H9 (cell line): ENCODE results near the gene GPR12. TPM values are rescaled to one million over a fixed set of nuclear protein-coding genes. Genes with fewer than 3 reads are reported as not detected.
"Not testable (repeated sequence)": the region's sequence is repeated elsewhere in the genome, so short reads cannot be mapped to it uniquely, and the experiment has no call there.

Experiments used
- DNase-seq: peaks from one replicate; pipeline ENCODE4 v3.0.0-alpha.2; 2017
- H2AFZ ChIP-seq: one replicate; pipeline ENCODE4 v1.6.1; 2013; ENCODE audit warnings: mild to moderate bottlenecking, low read length, control low read depth, moderate library complexity
- H2AK5ac ChIP-seq: 2 replicates; pipeline ENCODE4 v1.6.1; 2013; ENCODE audit warnings: low read length, control low read depth, mixed read lengths; ENCODE audit not compliant: insufficient read length
- H2BK120ac ChIP-seq: one replicate; pipeline ENCODE4 v1.6.1; 2013; ENCODE audit warnings: low read depth, mild to moderate bottlenecking, low read length, control low read depth, inconsistent platforms; ENCODE audit not compliant: poor library complexity, severe bottlenecking
- H2BK12ac ChIP-seq: 2 replicates; pipeline ENCODE4 v1.6.1; 2013; ENCODE audit warnings: low read length, control low read depth, mixed read lengths, low read depth; ENCODE audit not compliant: insufficient read length
- H2BK15ac ChIP-seq: 2 replicates; pipeline ENCODE4 v1.6.1; 2013; ENCODE audit warnings: low read depth, low read length, control low read depth
- H2BK20ac ChIP-seq: one replicate; pipeline ENCODE4 v1.6.1; 2013; ENCODE audit warnings: low read depth, mild to moderate bottlenecking, low read length, control low read depth, inconsistent platforms; ENCODE audit not compliant: poor library complexity, severe bottlenecking
- H2BK5ac ChIP-seq: 2 replicates; pipeline ENCODE4 v1.6.1; 2013; ENCODE audit warnings: low read length, control low read depth, mixed read lengths; ENCODE audit not compliant: insufficient read length
- H3K14ac ChIP-seq: 2 replicates; pipeline ENCODE4 v1.6.1; 2013; ENCODE audit warnings: low read length, control low read depth; ENCODE audit not compliant: insufficient read depth
- H3K18ac ChIP-seq: 2 replicates; pipeline ENCODE4 v1.6.1; 2013; ENCODE audit warnings: low read depth, mild to moderate bottlenecking, mixed read lengths, low read length, control low read depth; ENCODE audit not compliant: insufficient read length
- H3K23ac ChIP-seq: 2 replicates; pipeline ENCODE4 v1.6.1; 2013; ENCODE audit warnings: low read length, control low read depth, mixed read lengths, low read depth; ENCODE audit not compliant: insufficient read length
- H3K23me2 ChIP-seq: 2 replicates; pipeline ENCODE4 v1.6.1; 2013; ENCODE audit warnings: low read depth, mild to moderate bottlenecking, mixed read lengths, low read length, control low read depth; ENCODE audit not compliant: insufficient read length, poor library complexity, severe bottlenecking
- H3K27ac ChIP-seq: 2 replicates; pipeline ENCODE4 v1.5.1; 2013; ENCODE audit warnings: low read length, control low read depth, mixed read lengths, low read depth; ENCODE audit not compliant: insufficient read length
- H3K27me3 ChIP-seq: 2 replicates; pipeline ENCODE4 v1.6.1; 2013; ENCODE audit warnings: low read length, control low read depth, inconsistent platforms; ENCODE audit not compliant: insufficient read depth
- H3K4ac ChIP-seq: 2 replicates; pipeline ENCODE4 v1.6.1; 2013; ENCODE audit warnings: low read depth, mild to moderate bottlenecking, control low read depth, inconsistent platforms, low read length, moderate library complexity
- H3K4me1 ChIP-seq: 2 replicates; pipeline ENCODE4 v1.6.1; 2013; ENCODE audit warnings: low read length, control low read depth, inconsistent platforms; ENCODE audit not compliant: insufficient read depth
- H3K4me2 ChIP-seq: 2 replicates; pipeline ENCODE4 v1.6.1; 2013; ENCODE audit warnings: low read length, control low read depth, mixed read lengths; ENCODE audit not compliant: insufficient read length, insufficient read depth
- H3K56ac ChIP-seq: 2 replicates; pipeline ENCODE4 v1.6.1; 2013; ENCODE audit warnings: low read depth, mild to moderate bottlenecking, mixed read lengths, low read length, control low read depth; ENCODE audit not compliant: insufficient read length
- H3K79me1 ChIP-seq: 2 replicates; pipeline ENCODE4 v1.6.1; 2013; ENCODE audit warnings: low read depth, mild to moderate bottlenecking, moderate library complexity, low read length, control low read depth, inconsistent platforms; ENCODE audit not compliant: insufficient read depth, poor library complexity, severe bottlenecking
- H3K79me2 ChIP-seq: 2 replicates; pipeline ENCODE4 v1.6.1; 2013; ENCODE audit warnings: low read length, control low read depth, inconsistent platforms; ENCODE audit not compliant: insufficient read depth
- H3K9ac ChIP-seq: 2 replicates; pipeline ENCODE4 v1.6.1; 2013; ENCODE audit warnings: low read length, control low read depth, mixed read lengths; ENCODE audit not compliant: insufficient read length; ENCODE audit errors: extremely low read depth
- H3K9me3 ChIP-seq: one replicate; pipeline ENCODE4 v1.6.1; 2013; ENCODE audit warnings: low read depth, low read length, inconsistent platforms; ENCODE audit not compliant: control insufficient read depth
- H3T11ph ChIP-seq: one replicate; pipeline ENCODE4 v1.6.1; 2013; ENCODE audit warnings: mild to moderate bottlenecking, low read length, control low read depth, inconsistent platforms
- H4K20me1 ChIP-seq: one replicate; pipeline ENCODE4 v1.6.1; 2013; ENCODE audit not compliant: control insufficient read depth, insufficient read length, insufficient read depth
- H4K5ac ChIP-seq: 2 replicates; pipeline ENCODE4 v1.6.1; 2013; ENCODE audit warnings: low read depth, mild to moderate bottlenecking, mixed read lengths, low read length, control low read depth; ENCODE audit not compliant: insufficient read length
- H4K8ac ChIP-seq: replicated peaks from 2 replicates; pipeline ENCODE4 v1.6.1; 2013; ENCODE audit warnings: low read length, control low read depth, mixed read lengths, low read depth; ENCODE audit not compliant: insufficient read length
- H4K91ac ChIP-seq: 2 replicates; pipeline ENCODE4 v1.6.1; 2013; ENCODE audit warnings: low read depth, mild to moderate bottlenecking, moderate library complexity, mixed read lengths, low read length, control low read depth; ENCODE audit not compliant: insufficient read length
- H3K27ac Mint-ChIP-seq, 3 experiments: 2 replicates in 2 of 3; 3 replicates in 1 of 3; pipeline ENCODE4 v1.8.0; 2020 to 2021; ENCODE audit warnings: mixed read lengths in 3 of 3, mild to moderate bottlenecking in 1 of 3, moderate library complexity in 1 of 3
- H3K27me3 Mint-ChIP-seq: 2 replicates; pipeline ENCODE4 v1.8.0; 2021; ENCODE audit warnings: low read depth, mild to moderate bottlenecking, moderate library complexity, mixed read lengths
- H3K36me3 Mint-ChIP-seq, 3 experiments: 2 replicates in 2 of 3; 3 replicates in 1 of 3; pipeline ENCODE4 v1.8.0; 2020 to 2021; ENCODE audit warnings: low read depth in 3 of 3, mixed read lengths in 3 of 3; ENCODE audit not compliant: insufficient read depth in 1 of 3
- H3K4me1 Mint-ChIP-seq, 2 experiments: 2 replicates each; pipeline ENCODE4 v1.8.0; 2020; ENCODE audit warnings: mixed read lengths in 2 of 2
- H3K4me3 Mint-ChIP-seq, 2 experiments: 2 replicates in 1 of 2; 3 replicates in 1 of 2; pipeline ENCODE4 v1.8.0; 2020 to 2021; ENCODE audit warnings: mild to moderate bottlenecking in 2 of 2, mixed read lengths in 2 of 2, moderate library complexity in 1 of 2
- H3K9me3 Mint-ChIP-seq, 2 experiments: 2 replicates in 1 of 2; 3 replicates in 1 of 2; pipeline ENCODE4 v1.8.0; 2020; ENCODE audit warnings: mild to moderate bottlenecking in 2 of 2, mixed read lengths in 2 of 2, moderate library complexity in 1 of 2
- WGBS: extraction: QIAGEN DNeasy Blood & Tissue Kit; methylation state at CpG from one replicate; pipeline ENCODE4 v1.1.7; 2013; ENCODE audit warnings: missing lambda C conversion rate, low lambda C conversion rate, mixed read lengths; ENCODE audit not compliant: insufficient read length; ENCODE audit errors: extremely low coverage; 5-methylcytosine and 5-hydroxymethylcytosine counted together
- total RNA-seq: library from RNA; stranded (reverse); gene quantifications from 2 replicates; pipeline ENCODE4 v1.2.1, GENCODE V29; 2021
- TF ChIP-seq, protein P1 (sequence below): fragments of 200-600 bp; sonication (generic); conservative IDR thresholded peaks from 3 replicates; pipeline ENCODE4 v1.8.0; 2021; ENCODE audit warnings: antibody characterized with exemption, mild to moderate bottlenecking

The GPR12 gene
- total RNA-seq, 1 experiment from 2014 or later: not detected

GRCh38 chr13:26726684-26727083, 33.9 kb downstream of the GPR12 start:
- Mint-ChIP-seq H3K4me3 (no peak overlapping the region), H3K27me3 (peaks cover 7% of the 10 kb centered on the region), H3K27ac (no peak overlapping the region), H3K9me3 (peaks cover 10 to 11% of the 10 kb centered on the region in 2 experiments; a peak in 4 of 5 replicates), H3K4me1 (no peaks in the 10 kb centered on the region), H3K36me3 (peaks cover 3 to 8% (median 3%) of the 10 kb centered on the region in 3 experiments; a peak in 3 of 7 replicates)
- H4K20me1 ChIP-seq: no peaks in the 10 kb centered on the region
- H4K91ac ChIP-seq: no peak overlapping the region
- no peak overlapping the region for H3T11ph ChIP-seq
- no peak overlapping the region for H3K23ac ChIP-seq
- WGBS: no CpG with 5 or more reads among the region's 8 CpGs
- no peak overlapping the region for H2AFZ ChIP-seq
- H2BK20ac ChIP-seq: no peak overlapping the region
- no peak overlapping the region for H4K5ac ChIP-seq
- H3K79me2 ChIP-seq: no peaks in the 10 kb centered on the region
- H3K4me2 ChIP-seq: no peak overlapping the region
- H3K27me3 ChIP-seq: no peaks in the 10 kb centered on the region
- TF ChIP-seq, protein P1, sequence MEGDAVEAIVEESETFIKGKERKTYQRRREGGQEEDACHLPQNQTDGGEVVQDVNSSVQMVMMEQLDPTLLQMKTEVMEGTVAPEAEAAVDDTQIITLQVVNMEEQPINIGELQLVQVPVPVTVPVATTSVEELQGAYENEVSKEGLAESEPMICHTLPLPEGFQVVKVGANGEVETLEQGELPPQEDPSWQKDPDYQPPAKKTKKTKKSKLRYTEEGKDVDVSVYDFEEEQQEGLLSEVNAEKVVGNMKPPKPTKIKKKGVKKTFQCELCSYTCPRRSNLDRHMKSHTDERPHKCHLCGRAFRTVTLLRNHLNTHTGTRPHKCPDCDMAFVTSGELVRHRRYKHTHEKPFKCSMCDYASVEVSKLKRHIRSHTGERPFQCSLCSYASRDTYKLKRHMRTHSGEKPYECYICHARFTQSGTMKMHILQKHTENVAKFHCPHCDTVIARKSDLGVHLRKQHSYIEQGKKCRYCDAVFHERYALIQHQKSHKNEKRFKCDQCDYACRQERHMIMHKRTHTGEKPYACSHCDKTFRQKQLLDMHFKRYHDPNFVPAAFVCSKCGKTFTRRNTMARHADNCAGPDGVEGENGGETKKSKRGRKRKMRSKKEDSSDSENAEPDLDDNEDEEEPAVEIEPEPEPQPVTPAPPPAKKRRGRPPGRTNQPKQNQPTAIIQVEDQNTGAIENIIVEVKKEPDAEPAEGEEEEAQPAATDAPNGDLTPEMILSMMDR: no peak
- H2AK5ac ChIP-seq: no peak overlapping the region
- peaks cover 4% of the 10 kb centered on the region for H3K9me3 ChIP-seq
- H3K9ac ChIP-seq: no peak overlapping the region
- no peaks in the 10 kb centered on the region for H3K4me1 ChIP-seq
- no peak overlapping the region for H3K27ac ChIP-seq
- H3K79me1 ChIP-seq: no peaks in the 10 kb centered on the region
- no peak overlapping the region for H3K4ac ChIP-seq
- H3K23me2 ChIP-seq: no peaks in the 10 kb centered on the region
- H2BK120ac ChIP-seq: no peak overlapping the region
- no peak overlapping the region for H2BK15ac ChIP-seq
- no peak overlapping the region for H3K56ac ChIP-seq
- no peak for DNase-seq
- no peak overlapping the region for H3K18ac ChIP-seq
- no peak overlapping the region for H2BK5ac ChIP-seq
- H4K8ac ChIP-seq: no peak overlapping the region
- H2BK12ac ChIP-seq: no peak overlapping the region
- H3K14ac ChIP-seq: no peak overlapping the region

GRCh38 chr13:26723620-26724019, 37.0 kb downstream of the GPR12 start:
- DNase-seq, H2AK5ac ChIP-seq: not testable (repeated sequence)

More at GRCh38 chr13:26723620-26724019, 37.0 kb downstream of the GPR12 start:
- H3K4ac ChIP-seq, H3K4me2 ChIP-seq, H3K9ac ChIP-seq, H3K36me3 Mint-ChIP-seq, H3K9me3 ChIP-seq, H2BK12ac ChIP-seq, H2BK120ac ChIP-seq, H3K23me2 ChIP-seq, H4K5ac ChIP-seq, H3K23ac ChIP-seq, H2BK5ac ChIP-seq, H3K27me3 Mint-ChIP-seq, H2BK15ac ChIP-seq, H3K79me2 ChIP-seq, H3T11ph ChIP-seq, H2BK20ac ChIP-seq, H3K4me3 Mint-ChIP-seq, H3K4me1 Mint-ChIP-seq, H3K18ac ChIP-seq, H3K27me3 ChIP-seq, H2AFZ ChIP-seq, H3K4me1 ChIP-seq, H4K91ac ChIP-seq, H4K8ac ChIP-seq, H3K56ac ChIP-seq, H3K79me1 ChIP-seq, H4K20me1 ChIP-seq, H3K27ac ChIP-seq, H3K27ac Mint-ChIP-seq, H3K14ac ChIP-seq: not testable (repeated sequence)
- WGBS: no CpG with 5 or more reads among the region's 31 CpGs
- H3K9me3 Mint-ChIP-seq: peaks cover 10 to 11% of the 10 kb centered on the region in 2 experiments; a peak in 4 of 5 replicates
